Caco-2 (cell line): ENCODE results near the gene HYAL4. TPM values are rescaled to one million over a fixed set of nuclear protein-coding genes. Genes with fewer than 3 reads are reported as not detected.

Source experiments
- BruUV-seq: library from RNA; stranded (reverse); fragments of 400-500 nt; replicated peaks from 2 replicates; lab custom pipeline; 2021; lab: Mats Ljungman, UMichigan
- CTCF ChIA-PET: fragments of 300-600 bp; sonication (Branson Sonifier 250); formaldehyde crosslinking; loops from one replicate; lab custom pipeline; 2022; ENCODE audit warnings: antibody characterized with exemption; lab: Charles Lee
- POLR2A ChIA-PET: fragments of 300-600 bp; sonication (Branson Sonifier 250); formaldehyde crosslinking; loops from one replicate; lab custom pipeline; 2022; ENCODE audit warnings: antibody characterized with exemption; lab: Charles Lee
- DNase-seq, 2 experiments: peaks; one replicate each; pipeline versions ENCODE4 v3.0.0 to v3.0.0-alpha.2; 2020 to 2022
- H3K27me3 ChIP-seq: replicated peaks from 2 replicates; pipeline ENCODE4 v1.6.0; 2011; ENCODE audit warnings: low read length; ENCODE audit not compliant: control insufficient read depth, insufficient read depth
- H3K36me3 ChIP-seq: 2 replicates; pipeline ENCODE4 v1.5.1; 2011; ENCODE audit warnings: low read length; ENCODE audit not compliant: control insufficient read depth, insufficient read depth
- H3K4me1 ChIP-seq: fragments of 250-450 bp; sonication (Bioruptor Pico); 2 replicates; pipeline ENCODE4 v1.5.1; 2020; ENCODE audit warnings: mild to moderate bottlenecking
- H3K4me3 ChIP-seq: 2 replicates; pipeline ENCODE4 v1.5.1; 2011; ENCODE audit warnings: low read depth, mild to moderate bottlenecking, control low read depth, low read length
- H3K9me3 ChIP-seq: fragments of 250-450 bp; sonication (Bioruptor Pico); 2 replicates; pipeline ENCODE4 v1.5.1; 2020; ENCODE audit warnings: mild to moderate bottlenecking, moderate library complexity
- H3K27ac Mint-ChIP-seq: one replicate; pipeline ENCODE4 v1.8.0; 2022; ENCODE audit warnings: mixed read lengths; ENCODE audit not compliant: unreplicated experiment
- H3K27me3 Mint-ChIP-seq: one replicate; pipeline ENCODE4 v1.8.0; 2022; ENCODE audit warnings: mixed read lengths; ENCODE audit not compliant: insufficient read depth, unreplicated experiment
- H3K36me3 Mint-ChIP-seq: one replicate; pipeline ENCODE4 v1.8.0; 2022; ENCODE audit warnings: mild to moderate bottlenecking, mixed read lengths; ENCODE audit not compliant: insufficient read depth, unreplicated experiment
- H3K4me1 Mint-ChIP-seq: one replicate; pipeline ENCODE4 v1.8.0; 2022; ENCODE audit warnings: low read depth, mixed read lengths; ENCODE audit not compliant: unreplicated experiment
- H3K4me3 Mint-ChIP-seq: one replicate; pipeline ENCODE4 v1.8.0; 2022; ENCODE audit warnings: mild to moderate bottlenecking, moderate library complexity, mixed read lengths; ENCODE audit not compliant: unreplicated experiment
- H3K9me3 Mint-ChIP-seq: one replicate; pipeline ENCODE4 v1.8.0; 2022; ENCODE audit warnings: mixed read lengths; ENCODE audit not compliant: unreplicated experiment
- intact Hi-C: fragments of 100-400 bp; cut with micrococcal nuclease; formaldehyde crosslinking; loops from one replicate; pipeline ENCODE4 v1.10.0; 2022; ENCODE audit not compliant: unreplicated experiment
- total RNA-seq: library from RNA; stranded (reverse); gene quantifications from 2 replicates; pipeline ENCODE4 v1.2.3, GENCODE V29; 2022
- TF ChIP-seq, protein P1 (sequence below), 2 experiments: fragments of 200-600 bp in 1 of 2; IDR thresholded peaks; 1 replicate in 1 of 2; 2 replicates in 1 of 2; pipeline versions ENCODE4 v1.5.1 to v1.8.0; 2011 to 2022; ENCODE audit warnings: antibody characterized with exemption in 1 of 2, control low read depth in 1 of 2, inconsistent platforms in 1 of 2, low read depth in 1 of 2, low read length in 1 of 2, mild to moderate bottlenecking in 1 of 2, moderate library complexity in 1 of 2; ENCODE audit not compliant: insufficient read depth in 1 of 2, severe bottlenecking in 1 of 2, unreplicated experiment in 1 of 2

The HYAL4 gene
- total RNA-seq, 1 experiment from 2014 or later = 0.68 TPM

- Mint-ChIP-seq H3K4me1 (no peaks in the 10 kb centered on the region), H3K27me3 (peaks cover 2% of the 10 kb centered on the region), H3K4me3 (no peak overlapping the region), H3K27ac (no peak overlapping the region), H3K36me3 (no peaks in the 10 kb centered on the region), H3K9me3 (no peaks in the 10 kb centered on the region)
- Histone ChIP-seq H3K4me1 (no peaks in the 10 kb centered on the region), H3K4me3 (no peak overlapping the region), H3K27me3 (no peaks in the 10 kb centered on the region), H3K9me3 (no peaks in the 10 kb centered on the region), H3K36me3 (no peaks in the 10 kb centered on the region)
- no TSS peak for BruUV-seq
- no peak for DNase-seq
- POLR2A ChIA-PET = no interaction called here
- TF ChIP-seq, protein P1, sequence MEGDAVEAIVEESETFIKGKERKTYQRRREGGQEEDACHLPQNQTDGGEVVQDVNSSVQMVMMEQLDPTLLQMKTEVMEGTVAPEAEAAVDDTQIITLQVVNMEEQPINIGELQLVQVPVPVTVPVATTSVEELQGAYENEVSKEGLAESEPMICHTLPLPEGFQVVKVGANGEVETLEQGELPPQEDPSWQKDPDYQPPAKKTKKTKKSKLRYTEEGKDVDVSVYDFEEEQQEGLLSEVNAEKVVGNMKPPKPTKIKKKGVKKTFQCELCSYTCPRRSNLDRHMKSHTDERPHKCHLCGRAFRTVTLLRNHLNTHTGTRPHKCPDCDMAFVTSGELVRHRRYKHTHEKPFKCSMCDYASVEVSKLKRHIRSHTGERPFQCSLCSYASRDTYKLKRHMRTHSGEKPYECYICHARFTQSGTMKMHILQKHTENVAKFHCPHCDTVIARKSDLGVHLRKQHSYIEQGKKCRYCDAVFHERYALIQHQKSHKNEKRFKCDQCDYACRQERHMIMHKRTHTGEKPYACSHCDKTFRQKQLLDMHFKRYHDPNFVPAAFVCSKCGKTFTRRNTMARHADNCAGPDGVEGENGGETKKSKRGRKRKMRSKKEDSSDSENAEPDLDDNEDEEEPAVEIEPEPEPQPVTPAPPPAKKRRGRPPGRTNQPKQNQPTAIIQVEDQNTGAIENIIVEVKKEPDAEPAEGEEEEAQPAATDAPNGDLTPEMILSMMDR (IDR thresholded peaks at IDR 0.05; ENCODE audit: insufficient read depth in 1 of 2, low read depth in 1 of 2, low read length in 1 of 2, severe bottlenecking in 1 of 2, unreplicated experiment in 1 of 2) = no peak
- intact Hi-C loops = loop anchor here (1.0 to 5.0 kb wide), 8 partner anchors 44 to 664 kb away; no protein-coding TSS in a partner anchor
- CTCF ChIA-PET = interaction anchor here (1.1 to 2.1 kb wide), 8 partner anchors 74 to 378 kb away, joined by 3 to 13 read pairs (median 8); no protein-coding TSS in a partner anchor
Observed at GRCh38 chr7:123872908-123873307, 27.9 kb downstream of the HYAL4 start.

DNA sequence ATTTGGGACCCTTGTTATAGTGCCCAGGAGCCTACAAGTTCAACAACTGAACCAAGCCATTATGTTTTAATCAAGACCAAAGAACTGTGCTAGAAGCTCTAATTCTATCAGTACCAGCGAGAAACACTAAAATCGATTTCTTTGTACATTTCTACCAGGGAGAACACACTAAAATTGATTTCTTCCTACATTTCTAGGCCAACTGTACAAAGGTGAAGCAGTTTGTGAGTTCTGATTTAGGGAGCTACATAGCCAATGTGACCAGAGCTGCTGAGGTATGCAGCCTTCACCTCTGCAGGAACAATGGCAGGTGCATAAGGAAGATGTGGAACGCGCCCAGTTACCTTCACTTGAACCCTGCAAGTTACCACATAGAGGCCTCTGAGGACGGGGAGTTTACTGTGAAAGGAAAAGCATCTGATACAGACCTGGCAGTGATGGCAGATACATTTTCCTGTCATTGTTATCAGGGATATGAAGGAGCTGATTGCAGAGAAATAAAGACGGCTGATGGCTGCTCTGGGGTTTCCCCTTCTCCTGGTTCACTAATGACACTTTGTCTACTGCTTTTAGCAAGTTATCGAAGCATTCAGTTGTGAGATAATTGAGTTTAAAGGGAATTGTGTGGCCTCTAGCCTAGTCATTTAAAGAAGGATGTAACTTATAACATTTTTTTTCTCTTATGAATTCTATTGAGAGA, 31.7 kb downstream of the HYAL4 start:
- no peaks in the 10 kb centered on the region for H3K27me3 ChIP-seq
- intact Hi-C loops = no loop called here
- DNase-seq = no peak
- CTCF ChIA-PET = interaction anchor here (1.0 kb wide), 1 partner anchor 194 kb away, joined by 3 read pairs; no protein-coding TSS in a partner anchor
- no peaks in the 10 kb centered on the region for H3K36me3 ChIP-seq
- BruUV-seq = no TSS peak
- Mint-ChIP-seq H3K4me3 (no peak overlapping the region), H3K27me3 (peaks cover 2% of the 10 kb centered on the region), H3K36me3 (no peaks in the 10 kb centered on the region), H3K27ac (no peak overlapping the region), H3K9me3 (no peaks in the 10 kb centered on the region), H3K4me1 (no peaks in the 10 kb centered on the region)
- H3K4me1 ChIP-seq = no peaks in the 10 kb centered on the region
- POLR2A ChIA-PET = no interaction called here
- no peaks in the 10 kb centered on the region for H3K9me3 ChIP-seq
- TF ChIP-seq, protein P1 (IDR thresholded peaks at IDR 0.05; ENCODE audit: insufficient read depth in 1 of 2, low read depth in 1 of 2, low read length in 1 of 2, severe bottlenecking in 1 of 2, unreplicated experiment in 1 of 2) = no peak
- no peak overlapping the region for H3K4me3 ChIP-seq

DNA sequence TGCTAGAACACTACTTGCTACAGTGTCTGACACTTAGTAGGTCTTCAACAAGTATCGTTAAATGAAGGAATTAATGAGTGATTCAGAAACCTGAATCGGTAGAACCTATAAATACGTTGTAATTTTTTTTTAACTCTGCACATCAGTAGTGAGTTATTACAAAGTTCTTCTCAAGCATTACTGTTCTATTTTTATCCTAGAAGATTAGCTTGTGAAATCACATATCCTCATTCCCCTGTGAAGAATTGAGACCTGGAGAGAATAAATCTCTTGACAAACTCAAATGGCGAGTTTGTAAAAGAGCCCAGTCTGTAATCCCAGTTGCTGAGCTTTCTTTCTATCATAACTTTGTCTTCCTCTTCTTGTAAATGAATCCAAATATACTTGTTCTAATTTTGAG, 34.7 kb downstream of the HYAL4 start:
- H3K4me3 ChIP-seq = no peak overlapping the region
- TF ChIP-seq, protein P1 (IDR thresholded peaks at IDR 0.05; ENCODE audit: insufficient read depth in 1 of 2, low read depth in 1 of 2, low read length in 1 of 2, severe bottlenecking in 1 of 2, unreplicated experiment in 1 of 2) = no peak
- POLR2A ChIA-PET = no interaction called here
- no peak overlapping the region for H3K4me3 Mint-ChIP-seq
- H3K9me3 Mint-ChIP-seq = no peaks in the 10 kb centered on the region
- no peaks in the 10 kb centered on the region for H3K4me1 ChIP-seq
- H3K9me3 ChIP-seq = no peaks in the 10 kb centered on the region
- H3K4me1 Mint-ChIP-seq = no peaks in the 10 kb centered on the region
- H3K27me3 Mint-ChIP-seq = peaks cover 2% of the 10 kb centered on the region
- no TSS peak for BruUV-seq
- no peaks in the 10 kb centered on the region for H3K36me3 ChIP-seq
- H3K27ac Mint-ChIP-seq = no peak overlapping the region
- no peaks in the 10 kb centered on the region for H3K27me3 ChIP-seq
- no peaks in the 10 kb centered on the region for H3K36me3 Mint-ChIP-seq
- CTCF ChIA-PET = interaction anchor here (1.0 kb wide), 1 partner anchor 109 kb away, joined by 3 read pairs; no protein-coding TSS in a partner anchor
- DNase-seq = no peak
- intact Hi-C loops = no loop called here
